Thyroid gland (tissue), 4 donors: ENCODE data around the gene DHH.

Experiments
- POLR2A ChIP-seq, 2 donors: fragments of 450-650 bp; IDR thresholded peaks; one replicate each; pipeline ENCODE4 v1.6.1; 2017; ENCODE audit warnings: antibody characterized with exemption in 2 of 2, mild to moderate bottlenecking in 2 of 2, moderate library complexity in 1 of 2
- TF ChIP-seq, protein P1 (sequence below), 6 experiments: fragments of 200-600 bp in 3 of 6; fragments of 450-650 bp in 3 of 6; sonication (generic) in 3 of 6; IDR thresholded peaks; one replicate each; pipeline ENCODE4 v1.5.1; 2016 to 2019; ENCODE audit warnings: antibody characterized with exemption in 6 of 6, mild to moderate bottlenecking in 2 of 6, inconsistent platforms in 1 of 6, moderate library complexity in 1 of 6

DNA sequence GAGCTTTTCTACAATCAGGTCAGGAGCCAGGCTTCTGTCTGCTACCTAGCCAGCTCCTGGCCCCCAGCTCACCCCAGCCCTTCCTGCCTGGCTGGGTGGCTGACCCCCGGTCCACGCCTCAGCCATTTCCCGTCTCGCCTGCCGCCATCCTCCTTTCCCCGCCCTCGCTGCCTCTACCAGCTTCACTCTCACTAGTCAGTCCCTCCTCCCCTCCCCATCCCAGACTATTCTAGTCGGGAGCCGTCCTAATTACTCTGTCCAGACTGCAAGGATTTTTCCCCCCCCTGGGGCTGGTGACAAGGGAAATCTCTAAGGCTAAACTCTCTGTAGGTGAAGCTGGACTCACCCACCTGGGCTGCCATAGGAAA is 825 bp downstream of the DHH start:
- TF ChIP-seq, protein P1, sequence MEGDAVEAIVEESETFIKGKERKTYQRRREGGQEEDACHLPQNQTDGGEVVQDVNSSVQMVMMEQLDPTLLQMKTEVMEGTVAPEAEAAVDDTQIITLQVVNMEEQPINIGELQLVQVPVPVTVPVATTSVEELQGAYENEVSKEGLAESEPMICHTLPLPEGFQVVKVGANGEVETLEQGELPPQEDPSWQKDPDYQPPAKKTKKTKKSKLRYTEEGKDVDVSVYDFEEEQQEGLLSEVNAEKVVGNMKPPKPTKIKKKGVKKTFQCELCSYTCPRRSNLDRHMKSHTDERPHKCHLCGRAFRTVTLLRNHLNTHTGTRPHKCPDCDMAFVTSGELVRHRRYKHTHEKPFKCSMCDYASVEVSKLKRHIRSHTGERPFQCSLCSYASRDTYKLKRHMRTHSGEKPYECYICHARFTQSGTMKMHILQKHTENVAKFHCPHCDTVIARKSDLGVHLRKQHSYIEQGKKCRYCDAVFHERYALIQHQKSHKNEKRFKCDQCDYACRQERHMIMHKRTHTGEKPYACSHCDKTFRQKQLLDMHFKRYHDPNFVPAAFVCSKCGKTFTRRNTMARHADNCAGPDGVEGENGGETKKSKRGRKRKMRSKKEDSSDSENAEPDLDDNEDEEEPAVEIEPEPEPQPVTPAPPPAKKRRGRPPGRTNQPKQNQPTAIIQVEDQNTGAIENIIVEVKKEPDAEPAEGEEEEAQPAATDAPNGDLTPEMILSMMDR (IDR thresholded peaks at IDR 0.05), result no peak
- TF ChIP-seq POLR2A (IDR thresholded peaks at IDR 0.05), result no peak
